GM18907 (cell line): ENCODE results near the gene ZFAND6.

Source experiments
- ATAC-seq: cut with Tn5 transposase; IDR thresholded peaks from one replicate; pipeline ENCODE4 v1.9.1; 2021; ENCODE audit warnings: mild to moderate bottlenecking, moderate library complexity; ENCODE audit not compliant: unreplicated experiment

The ZFAND6 gene

GRCh38 chr15:80049046-80049445, 10.4 kb upstream of the ZFAND6 start:
- ATAC-seq = no peak

GRCh38 chr15:80052597-80053304, 6.7 kb upstream of the ZFAND6 start:
- no peak for ATAC-seq

- ATAC-seq = no peak
Observed at GRCh38 chr15:80055933-80056332, 3.5 kb upstream of the ZFAND6 start.

GRCh38 chr15:80058044-80058443, 1.4 kb upstream of the ZFAND6 start:
- ATAC-seq = no peak

- ATAC-seq = peak; percentile 59
Observed at GRCh38 chr15:80059786-80060355, 395 bp downstream of the ZFAND6 start.

GRCh38 chr15:80060356-80061006, 1.0 kb downstream of the ZFAND6 start:
- ATAC-seq = no peak

- ATAC-seq = no peak
Observed at GRCh38 chr15:80061582-80061981, 2.1 kb downstream of the ZFAND6 start.

- no peak for ATAC-seq
Observed at GRCh38 chr15:80066912-80067311, 7.4 kb downstream of the ZFAND6 start.

- no peak for ATAC-seq
Observed at GRCh38 chr15:80068578-80068977, 9.1 kb downstream of the ZFAND6 start.

- ATAC-seq = no peak
Observed at GRCh38 chr15:80070840-80071239, 11.4 kb downstream of the ZFAND6 start.

GRCh38 chr15:80071652-80072051, 12.2 kb downstream of the ZFAND6 start:
- ATAC-seq = no peak

GRCh38 chr15:80072285-80072994, 13.0 kb downstream of the ZFAND6 start:
- peak; percentile 85 for ATAC-seq

- no peak for ATAC-seq
Observed at GRCh38 chr15:80073197-80073596, 13.7 kb downstream of the ZFAND6 start.

- no peak for ATAC-seq
Observed at GRCh38 chr15:80076321-80077318, 17.1 kb downstream of the ZFAND6 start.

- no peak for ATAC-seq
Observed at GRCh38 chr15:80081390-80081789, 21.9 kb downstream of the ZFAND6 start.

GRCh38 chr15:80087104-80087503, 27.6 kb downstream of the ZFAND6 start:
- no peak for ATAC-seq

- ATAC-seq = no peak
Observed at GRCh38 chr15:80090041-80090440, 30.6 kb downstream of the ZFAND6 start.

- ATAC-seq = no peak
Observed at GRCh38 chr15:80090879-80091503, 31.5 kb downstream of the ZFAND6 start.

GRCh38 chr15:80093854-80094418, 34.5 kb downstream of the ZFAND6 start:
- no peak for ATAC-seq

GRCh38 chr15:80095511-80095910, 36.0 kb downstream of the ZFAND6 start:
- ATAC-seq = no peak
